Measurements from ENCODE around the gene MAST4. TPM values are rescaled to one million over a fixed set of nuclear protein-coding genes. Genes with fewer than 3 reads are reported as not detected.

Gene MAST4
- total RNA-seq, 2 experiments from 2014 or later = 1.3 to 21.9 TPM

DNA sequence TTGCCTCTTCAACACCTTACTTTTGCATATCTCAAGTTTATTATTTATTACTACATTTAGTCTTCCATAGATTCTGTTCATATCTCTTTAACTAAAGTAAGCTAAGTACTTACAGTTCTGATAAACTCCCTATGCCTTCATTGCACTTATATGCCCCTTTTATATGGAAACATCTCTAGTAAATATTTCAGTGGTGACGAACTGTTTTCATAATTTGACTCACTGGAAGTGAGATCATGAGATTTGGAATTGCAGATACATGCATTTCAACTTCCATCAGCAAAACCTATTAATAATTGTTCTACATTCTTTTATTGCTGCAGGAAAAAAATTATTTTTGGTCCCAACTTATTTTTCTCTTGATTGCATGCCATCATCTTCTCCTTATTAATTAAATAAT is 336.9 kb downstream of the MAST4 start:
- no peak for TF ChIP-seq EZH2phosphoT487 (IDR thresholded peaks at IDR 0.05; ENCODE audit: borderline replicate concordance, low read depth, low read length)
- TF ChIP-seq, protein P1, sequence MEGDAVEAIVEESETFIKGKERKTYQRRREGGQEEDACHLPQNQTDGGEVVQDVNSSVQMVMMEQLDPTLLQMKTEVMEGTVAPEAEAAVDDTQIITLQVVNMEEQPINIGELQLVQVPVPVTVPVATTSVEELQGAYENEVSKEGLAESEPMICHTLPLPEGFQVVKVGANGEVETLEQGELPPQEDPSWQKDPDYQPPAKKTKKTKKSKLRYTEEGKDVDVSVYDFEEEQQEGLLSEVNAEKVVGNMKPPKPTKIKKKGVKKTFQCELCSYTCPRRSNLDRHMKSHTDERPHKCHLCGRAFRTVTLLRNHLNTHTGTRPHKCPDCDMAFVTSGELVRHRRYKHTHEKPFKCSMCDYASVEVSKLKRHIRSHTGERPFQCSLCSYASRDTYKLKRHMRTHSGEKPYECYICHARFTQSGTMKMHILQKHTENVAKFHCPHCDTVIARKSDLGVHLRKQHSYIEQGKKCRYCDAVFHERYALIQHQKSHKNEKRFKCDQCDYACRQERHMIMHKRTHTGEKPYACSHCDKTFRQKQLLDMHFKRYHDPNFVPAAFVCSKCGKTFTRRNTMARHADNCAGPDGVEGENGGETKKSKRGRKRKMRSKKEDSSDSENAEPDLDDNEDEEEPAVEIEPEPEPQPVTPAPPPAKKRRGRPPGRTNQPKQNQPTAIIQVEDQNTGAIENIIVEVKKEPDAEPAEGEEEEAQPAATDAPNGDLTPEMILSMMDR (conservative IDR thresholded peaks at IDR 0.05; ENCODE audit: low read length) = no peak
- DNase-seq (ENCODE audit: low spot score) = no peak
- intact Hi-C loops (cut with micrococcal nuclease; ENCODE audit: unreplicated experiment) = loop anchor here (5.0 kb wide), 2 partner anchors 121 to 274 kb away; no protein-coding TSS in a partner anchor
- Histone ChIP-seq H3K4me1 (ENCODE audit: insufficient read depth, low read length, poor library complexity, severe bottlenecking) (peaks cover 18% of the 10 kb centered on the region), H3K36me3 (ENCODE audit: insufficient read depth, low read length) (no peaks in the 10 kb centered on the region), H3K4me3 (ENCODE audit: low read depth, low read length, poor library complexity, severe bottlenecking) (no peak overlapping the region), H3K79me2 (ENCODE audit: insufficient read depth, low read depth, low read length) (no peaks in the 10 kb centered on the region), H4K20me1 (ENCODE audit: insufficient read depth, low read length) (no peaks in the 10 kb centered on the region), H3K27ac (ENCODE audit: low read depth, low read length, poor library complexity, severe bottlenecking) (no peak overlapping the region), H3K9me2 (ENCODE audit: insufficient read depth, low read length) (no peaks in the 10 kb centered on the region), H2AFZ (ENCODE audit: low read length) (no peak overlapping the region), H3K9me3 (ENCODE audit: low read length) (no peaks in the 10 kb centered on the region), H3K4me2 (ENCODE audit: low read length) (no peak overlapping the region)
- BruUV-seq (replicated peaks) = no TSS peak
- CTCF ChIA-PET (ENCODE audit: unreplicated experiment) = no interaction called here
- POLR2A ChIA-PET = interaction anchor here (0.6 to 3.1 kb wide), 5 partner anchors 8 to 274 kb away, joined by 3 to 11 read pairs (median 4); no protein-coding TSS in a partner anchor

DNA sequence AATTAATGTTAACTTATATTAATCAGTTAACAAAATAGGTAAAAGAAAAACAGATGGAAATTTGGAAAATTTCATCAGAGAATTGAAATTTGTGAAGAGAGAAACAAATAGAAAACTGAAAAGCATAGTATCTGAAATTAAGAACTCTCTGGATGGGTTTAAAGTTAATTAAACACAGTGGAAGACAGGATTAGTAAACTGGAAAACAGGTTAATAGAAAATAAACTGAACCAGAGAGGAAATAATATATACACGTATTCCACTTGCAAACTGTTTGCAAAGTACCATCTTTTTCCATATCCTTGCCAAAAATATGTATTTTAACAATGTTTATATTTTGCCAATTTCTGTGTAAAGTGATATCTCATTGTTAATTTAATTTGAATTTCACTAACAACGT is 342.9 kb downstream of the MAST4 start:
- POLR2A ChIA-PET = interaction anchor here (0.6 to 1.1 kb wide), 2 partner anchors 8 to 10 kb away, joined by 3 to 4 read pairs; no protein-coding TSS in a partner anchor
- H3K4me2 ChIP-seq (ENCODE audit: low read length) = no peak overlapping the region
- no peak overlapping the region for H3K27ac ChIP-seq (ENCODE audit: low read depth, low read length, poor library complexity, severe bottlenecking)
- no peak for DNase-seq (ENCODE audit: low spot score)
- intact Hi-C loops (cut with micrococcal nuclease; ENCODE audit: unreplicated experiment) = no loop called here
- H3K79me2 ChIP-seq (ENCODE audit: insufficient read depth, low read depth, low read length) = no peaks in the 10 kb centered on the region
- no peaks in the 10 kb centered on the region for H4K20me1 ChIP-seq (ENCODE audit: insufficient read depth, low read length)
- no TSS peak for BruUV-seq (replicated peaks)
- H3K9me3 ChIP-seq (ENCODE audit: low read length) = no peaks in the 10 kb centered on the region
- no peak for TF ChIP-seq EZH2phosphoT487 (IDR thresholded peaks at IDR 0.05; ENCODE audit: borderline replicate concordance, low read depth, low read length)
- TF ChIP-seq, protein P1 (conservative IDR thresholded peaks at IDR 0.05; ENCODE audit: low read length) = no peak
- H2AFZ ChIP-seq (ENCODE audit: low read length) = no peak overlapping the region
- H3K4me3 ChIP-seq (ENCODE audit: low read depth, low read length, poor library complexity, severe bottlenecking) = no peak overlapping the region
- H3K4me1 ChIP-seq (ENCODE audit: insufficient read depth, low read length, poor library complexity, severe bottlenecking) = no peaks in the 10 kb centered on the region
- CTCF ChIA-PET (ENCODE audit: unreplicated experiment) = no interaction called here
- no peaks in the 10 kb centered on the region for H3K36me3 ChIP-seq (ENCODE audit: insufficient read depth, low read length)
- H3K9me2 ChIP-seq (ENCODE audit: insufficient read depth, low read length) = no peaks in the 10 kb centered on the region

GRCh38 chr5:66945389-66946349 is 349.5 kb downstream of the MAST4 start:
- ChIA-PET CTCF (ENCODE audit: unreplicated experiment) (no interaction called here), POLR2A (interaction anchor here (2.3 kb wide), 1 partner anchor 13 kb away, joined by 5 read pairs; no protein-coding TSS in a partner anchor)
- H3K36me3 ChIP-seq (ENCODE audit: insufficient read depth, low read length) = no peaks in the 10 kb centered on the region
- no peaks in the 10 kb centered on the region for H3K9me2 ChIP-seq (ENCODE audit: insufficient read depth, low read length)
- H4K20me1 ChIP-seq (ENCODE audit: insufficient read depth, low read length) = no peaks in the 10 kb centered on the region
- TF ChIP-seq EZH2phosphoT487 (IDR thresholded peaks at IDR 0.05; ENCODE audit: borderline replicate concordance, low read depth, low read length) = no peak
- TF ChIP-seq, protein P1 (conservative IDR thresholded peaks at IDR 0.05; ENCODE audit: low read length) = no peak
- no peak overlapping the region for H3K4me3 ChIP-seq (ENCODE audit: low read depth, low read length, poor library complexity, severe bottlenecking)
- H3K79me2 ChIP-seq (ENCODE audit: insufficient read depth, low read depth, low read length) = no peaks in the 10 kb centered on the region
- H3K4me2 ChIP-seq (ENCODE audit: low read length) = no peak overlapping the region
- no peak for DNase-seq (ENCODE audit: low spot score)
- H3K4me1 ChIP-seq (ENCODE audit: insufficient read depth, low read length, poor library complexity, severe bottlenecking) = no peaks in the 10 kb centered on the region
- H2AFZ ChIP-seq (ENCODE audit: low read length) = no peak overlapping the region
- no peak overlapping the region for H3K27ac ChIP-seq (ENCODE audit: low read depth, low read length, poor library complexity, severe bottlenecking)
- no peaks in the 10 kb centered on the region for H3K9me3 ChIP-seq (ENCODE audit: low read length)
- intact Hi-C loops (cut with micrococcal nuclease; ENCODE audit: unreplicated experiment) = no loop called here
- no TSS peak for BruUV-seq (replicated peaks)
